ENCODE results near the gene DIP2A.

DIP2A gene

GRCh38 chr21:46598581-46599572 is 140.2 kb downstream of the DIP2A start:
- intact Hi-C loops (cut with DNase I) = no loop called here
- peak in 3 of 42 donors; percentile 52 to 69 (median 66) for DNase-seq

GRCh38 chr21:46600305-46600704 is 141.6 kb downstream of the DIP2A start:
- peak in 1 of 42 donors; percentile 39 for DNase-seq
- intact Hi-C loops (cut with DNase I) = no loop called here

DNA sequence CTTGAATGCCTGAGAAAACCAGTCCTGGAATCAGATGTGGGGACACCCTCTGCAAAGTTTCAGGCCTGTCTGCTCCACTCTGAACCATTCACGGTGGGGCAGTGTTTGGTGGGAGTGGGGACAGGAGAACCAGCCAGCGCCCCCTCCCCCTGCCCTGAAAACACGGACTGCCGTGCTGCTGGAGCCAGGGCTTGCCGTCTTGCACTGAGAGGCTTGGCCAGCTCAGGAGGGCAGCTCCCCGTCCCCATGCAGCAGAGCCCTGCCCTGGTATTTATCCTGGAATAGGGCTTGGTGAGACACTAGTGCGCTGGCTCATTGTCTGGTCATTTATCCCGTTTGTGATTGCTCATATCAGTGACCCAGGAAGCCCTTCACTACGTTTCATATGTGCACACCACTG is 142.3 kb downstream of the DIP2A start:
- peak in 1 of 42 donors; percentile 47 for DNase-seq
- intact Hi-C loops (cut with DNase I) = no loop called here

DNA sequence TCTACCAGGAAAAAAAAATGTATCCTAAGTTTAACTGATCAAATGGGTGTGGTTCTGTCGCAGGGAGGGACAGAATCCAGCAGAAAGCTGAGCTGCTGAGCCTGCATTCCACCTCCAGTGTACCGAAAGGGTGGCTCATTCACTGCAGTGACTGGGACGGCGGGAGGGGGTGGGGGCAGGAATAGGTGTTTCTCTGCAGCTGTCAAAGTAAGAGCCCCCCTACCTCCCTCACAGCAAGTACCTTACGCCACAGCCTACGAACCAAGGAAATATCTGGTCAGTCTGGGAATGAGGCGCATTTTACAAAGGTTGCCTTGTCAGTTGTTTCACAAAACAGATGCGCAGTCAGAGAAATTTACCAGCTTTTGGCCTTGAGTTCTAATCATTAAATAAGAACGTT is 144.5 kb downstream of the DIP2A start:
- peak in 9 of 42 donors; percentile 23 to 67 (median 47) for DNase-seq
- intact Hi-C loops (cut with DNase I) = no loop called here

- peak in 1 of 42 donors; percentile 47 for DNase-seq
- intact Hi-C loops (cut with DNase I) = no loop called here
Measured at GRCh38 chr21:46604329-46604974, 145.8 kb downstream of the DIP2A start.

DNA sequence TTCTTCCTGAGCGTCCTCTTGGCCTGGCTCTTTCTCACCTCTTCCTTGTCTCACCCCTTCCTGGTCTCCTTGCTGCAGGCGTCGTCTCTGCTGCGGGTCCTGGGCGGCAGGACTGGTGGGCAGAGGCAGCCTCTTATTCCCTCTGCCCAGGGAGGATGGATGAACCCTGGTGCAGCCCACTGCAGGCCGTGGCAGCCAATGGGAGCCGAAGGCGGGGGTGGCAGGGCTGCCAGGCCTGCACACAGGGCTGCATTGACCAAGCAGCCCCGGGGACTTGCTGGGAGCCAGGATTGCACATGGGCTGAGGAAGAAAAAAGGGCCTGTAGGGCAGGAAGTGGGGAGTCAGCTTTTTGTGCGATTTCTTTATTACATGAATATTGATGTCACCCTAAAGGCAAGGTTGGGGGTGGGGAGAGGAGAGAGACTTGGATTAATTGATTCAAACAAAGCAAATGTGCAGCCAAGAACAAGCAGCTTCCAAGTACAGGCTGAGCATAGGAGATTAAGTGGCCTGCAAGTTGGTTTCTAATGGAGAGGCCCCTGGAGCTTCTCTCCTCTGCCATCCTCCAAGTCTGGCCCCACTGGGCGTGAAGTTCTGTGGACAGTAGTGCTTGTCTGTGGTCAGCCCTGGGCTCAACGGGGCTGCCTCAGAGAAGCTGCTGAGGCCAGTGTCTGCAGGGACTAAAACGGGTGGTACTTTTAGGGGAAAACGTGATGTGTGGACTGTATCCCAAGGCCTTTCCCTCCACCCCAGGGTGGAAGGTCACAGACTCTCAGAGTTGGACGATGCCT is 146.5 kb downstream of the DIP2A start, which contains the start of gene S100B:
S100B (minus strand) TSS at position 108 of the 792 bp plus-strand sequence. CDS start 2,667 bp downstream, outside the sequence.
- intact Hi-C loops (cut with DNase I) = loop anchor here (1.0 kb wide), 1 partner anchor 30 kb away; the partner anchor contains the start of gene PRMT2
- DNase-seq = peak; percentile 78 to 97 (median 92)

- DNase-seq = peak in 25 of 42 donors; percentile 27 to 72 (median 54)
- intact Hi-C loops (cut with DNase I) = loop anchor here (1.0 kb wide), 1 partner anchor 29 kb away; the partner anchor contains the start of gene PRMT2
Measured at GRCh38 chr21:46605767-46606426, 147.2 kb downstream of the DIP2A start.

GRCh38 chr21:46606427-46606813 is 147.7 kb downstream of the DIP2A start:
- peak in 1 of 42 donors; percentile 41 for DNase-seq
- intact Hi-C loops (cut with DNase I) = no loop called here

- DNase-seq = no peak
- intact Hi-C loops (cut with DNase I) = no loop called here
Measured at GRCh38 chr21:46607636-46608035, 148.9 kb downstream of the DIP2A start.

- DNase-seq = no peak
- intact Hi-C loops (cut with DNase I) = no loop called here
Measured at GRCh38 chr21:46608672-46609111, 150.0 kb downstream of the DIP2A start.

GRCh38 chr21:46610018-46610701 is 151.5 kb downstream of the DIP2A start:
- intact Hi-C loops (cut with DNase I) = no loop called here
- DNase-seq = peak in 1 of 42 donors; percentile 12

GRCh38 chr21:46613391-46613790 is 154.7 kb downstream of the DIP2A start:
- intact Hi-C loops (cut with DNase I) = no loop called here
- DNase-seq = peak in 1 of 42 donors; percentile 20

DNA sequence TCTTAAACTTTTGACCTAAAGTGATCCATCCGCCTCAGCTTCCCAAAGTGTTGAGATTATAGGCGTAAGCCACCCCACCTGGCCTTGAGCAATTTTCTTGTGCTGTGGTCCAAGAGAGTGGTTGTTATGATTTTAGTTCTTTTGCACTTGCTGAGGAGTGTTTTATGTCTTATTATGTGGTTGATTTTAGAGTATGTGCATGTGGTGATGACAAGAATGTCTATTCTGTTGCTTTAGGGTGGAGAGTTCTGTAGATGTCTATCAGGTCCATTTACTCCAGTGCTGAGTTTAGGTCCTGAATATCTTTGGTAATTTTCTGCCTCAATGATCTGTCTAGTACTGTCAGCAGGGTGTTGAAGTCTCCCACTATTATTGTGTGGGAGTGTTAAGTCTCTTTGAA is 157.4 kb downstream of the DIP2A start:
- no peak for DNase-seq
- intact Hi-C loops (cut with DNase I) = no loop called here

DNA sequence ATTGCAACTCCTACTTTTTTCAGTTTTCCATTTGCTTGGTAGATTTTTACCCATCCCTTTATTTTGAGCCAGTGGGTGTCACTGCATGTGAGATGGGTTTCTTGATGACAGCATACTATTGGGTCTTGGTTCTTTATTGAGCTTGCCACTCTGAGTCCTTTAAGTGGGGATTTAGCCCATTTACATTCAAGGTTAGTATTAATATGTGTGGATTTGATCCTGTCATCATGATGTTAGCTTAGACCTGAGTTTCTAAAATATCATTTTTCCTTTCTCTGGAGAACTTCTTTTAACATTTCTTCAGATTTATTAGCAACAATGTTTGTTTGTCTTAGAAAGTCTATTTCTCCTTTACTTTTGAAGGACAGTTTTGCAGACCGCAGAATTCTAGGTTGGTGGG is 158.0 kb downstream of the DIP2A start:
- no peak for DNase-seq
- intact Hi-C loops (cut with DNase I) = no loop called here

GRCh38 chr21:46617267-46618051 is 158.8 kb downstream of the DIP2A start:
- intact Hi-C loops (cut with DNase I) = no loop called here
- DNase-seq = no peak

DNA sequence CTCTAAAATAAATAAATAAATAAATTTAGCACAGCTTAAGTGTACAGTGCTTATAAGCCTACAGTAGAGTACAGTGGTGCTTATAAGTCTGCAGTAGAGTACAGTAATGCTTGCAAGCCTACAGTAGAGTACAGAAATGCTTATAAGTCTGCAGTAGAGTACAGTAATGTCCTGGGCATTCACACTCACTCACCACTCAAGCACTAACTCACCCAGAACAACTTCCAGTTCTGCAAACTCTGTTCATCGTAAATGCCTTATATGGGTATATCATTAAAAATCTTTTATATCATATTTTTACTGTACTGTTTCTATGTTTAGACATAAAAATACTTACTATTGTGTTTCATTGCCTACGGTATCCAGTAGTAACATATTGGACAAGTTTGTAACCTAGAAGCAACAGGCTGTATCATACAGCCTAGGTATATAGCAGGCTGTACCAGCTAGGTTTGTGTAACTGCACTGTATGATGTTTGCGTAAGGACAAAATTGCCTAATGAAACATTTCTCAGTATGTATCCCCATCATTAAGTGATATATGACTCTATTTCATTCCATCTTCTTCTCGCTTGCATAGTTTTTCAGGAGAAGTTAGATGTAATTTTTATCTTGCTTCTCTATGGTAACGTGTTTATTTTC is 160.2 kb downstream of the DIP2A start:
- intact Hi-C loops (cut with DNase I) = no loop called here
- no peak for DNase-seq
